Uterus (tissue), 4 donors: ENCODE results near the gene FAM114A2. TPM values are rescaled to one million over a fixed set of nuclear protein-coding genes. Genes with fewer than 3 reads are reported as not detected.

Experiments
- DNase-seq, 2 donors: peaks; one replicate each; pipeline ENCODE4 v3.0.0-alpha.2; 2019 to 2020
- H3K27ac ChIP-seq, 2 donors: fragments of 200-600 bp; sonication (generic); 1 replicate in 1 of 2; 2 replicates in 1 of 2; pipeline ENCODE4 v1.5.1; 2016 to 2018
- H3K27me3 ChIP-seq, 2 donors: fragments of 200-600 bp; sonication (generic); one replicate each; pipeline ENCODE4 v1.5.1; 2018 to 2019; ENCODE audit warnings: control low read depth in 1 of 2
- H3K36me3 ChIP-seq, 2 donors: fragments of 200-600 bp; sonication (generic); one replicate each; pipeline ENCODE4 v1.5.1; 2019; ENCODE audit warnings: control low read depth in 1 of 2
- H3K4me1 ChIP-seq, 2 donors: fragments of 200-600 bp; sonication (generic); one replicate each; pipeline ENCODE4 v1.5.1; 2018 to 2019; ENCODE audit warnings: control low read depth in 1 of 2
- H3K4me3 ChIP-seq, 2 donors: fragments of 200-600 bp; sonication (generic); 1 replicate in 1 of 2; 2 replicates in 1 of 2; pipeline ENCODE4 v1.5.1; 2018 to 2019; ENCODE audit warnings: mild to moderate bottlenecking in 1 of 2
- H3K9me3 ChIP-seq, 2 donors: fragments of 200-600 bp; sonication (generic); one replicate each; pipeline ENCODE4 v1.5.1; 2019; ENCODE audit warnings: control low read depth in 1 of 2
- POLR2A ChIP-seq, 2 donors: fragments of 450-650 bp; IDR thresholded peaks; one replicate each; pipeline ENCODE4 v1.6.1; 2016; ENCODE audit warnings: antibody characterized with exemption in 2 of 2, mild to moderate bottlenecking in 1 of 2, moderate library complexity in 1 of 2
- intact Hi-C: fragments of 100-400 bp; cut with DNase I; formaldehyde crosslinking; loops from one replicate; pipeline ENCODE4 v1.15.1; 2023; ENCODE audit warnings: low total_unique reads
- total RNA-seq, 4 donors: library from RNA; depleted of rRNA in 3 of 4; stranded (reverse); fragments of >200 nt in 3 of 4; gene quantifications; one replicate each; pipeline versions ENCODE4 v1.1.0 to v1.2.4, GENCODE V29; 2014 to 2023
- TF ChIP-seq, protein P1 (sequence below), 4 experiments: fragments of 200-600 bp in 2 of 4; fragments of 450-650 bp in 2 of 4; sonication (generic) in 2 of 4; IDR thresholded peaks; one replicate each; pipeline ENCODE4 v1.5.1; 2016 to 2019; ENCODE audit warnings: antibody characterized with exemption in 4 of 4, mild to moderate bottlenecking in 2 of 4, moderate library complexity in 1 of 4
- donor health status: DM: yes; HTN: yes; CAD: no.

Gene FAM114A2
- total RNA-seq, 4 donors from 2014 or later = 26.9 to 71.3 (median 43.9) TPM

DNA sequence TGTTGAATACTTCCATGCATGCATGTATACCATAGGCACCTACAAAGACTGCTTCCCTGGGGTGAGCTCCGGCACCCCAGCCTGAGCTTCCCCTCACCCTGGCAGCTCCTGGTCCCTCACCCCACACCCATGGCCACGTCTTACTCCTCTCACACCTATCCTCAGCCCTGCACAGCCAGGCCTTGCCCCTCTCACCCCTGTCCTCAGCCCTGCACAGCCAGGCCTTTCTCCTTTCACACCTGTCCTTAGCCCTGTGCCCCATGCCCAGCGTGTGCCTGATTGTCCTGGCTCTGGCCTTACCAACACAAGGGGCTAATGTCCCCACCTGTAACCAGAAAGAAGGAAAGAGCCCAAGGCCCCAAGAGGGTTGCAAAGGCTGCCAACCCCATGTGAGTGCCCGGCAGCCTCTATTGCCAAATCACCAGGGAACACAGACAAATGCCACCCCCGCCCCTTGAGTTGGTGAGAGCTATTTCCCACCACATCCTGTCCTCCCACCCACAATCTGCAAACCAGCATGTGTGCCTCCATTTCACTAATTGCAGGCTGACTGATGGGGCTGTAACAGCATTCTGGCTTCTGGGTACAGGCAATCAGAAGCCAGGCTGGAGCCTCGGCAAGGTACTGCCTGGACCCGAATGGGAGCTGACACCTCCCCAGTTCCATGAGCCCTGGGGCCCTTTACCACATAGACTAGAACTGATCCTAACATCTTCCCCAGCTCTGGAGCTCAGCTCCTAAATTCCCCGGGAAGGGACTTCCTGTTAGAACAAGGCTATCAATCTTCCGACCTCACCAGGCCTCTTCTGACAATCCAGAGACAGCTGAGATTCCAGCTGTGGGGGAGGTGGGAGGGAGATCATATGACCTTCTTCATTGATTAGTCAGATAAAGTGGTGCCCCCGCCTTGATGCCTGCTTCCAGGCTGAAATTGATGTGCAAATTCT is 78.2 kb downstream of the FAM114A2 start:
- Histone ChIP-seq H3K4me1 (no peaks in the 10 kb centered on the region), H3K27me3 (no peaks in the 10 kb centered on the region), H3K4me3 (no peak overlapping the region), H3K36me3 (no peaks in the 10 kb centered on the region), H3K9me3 (no peaks in the 10 kb centered on the region), H3K27ac (no peak overlapping the region)
- intact Hi-C loops = loop anchor here (10.0 kb wide), 1 partner anchor 1426 kb away; no protein-coding TSS in a partner anchor
- no peak for DNase-seq
- TF ChIP-seq, protein P1, sequence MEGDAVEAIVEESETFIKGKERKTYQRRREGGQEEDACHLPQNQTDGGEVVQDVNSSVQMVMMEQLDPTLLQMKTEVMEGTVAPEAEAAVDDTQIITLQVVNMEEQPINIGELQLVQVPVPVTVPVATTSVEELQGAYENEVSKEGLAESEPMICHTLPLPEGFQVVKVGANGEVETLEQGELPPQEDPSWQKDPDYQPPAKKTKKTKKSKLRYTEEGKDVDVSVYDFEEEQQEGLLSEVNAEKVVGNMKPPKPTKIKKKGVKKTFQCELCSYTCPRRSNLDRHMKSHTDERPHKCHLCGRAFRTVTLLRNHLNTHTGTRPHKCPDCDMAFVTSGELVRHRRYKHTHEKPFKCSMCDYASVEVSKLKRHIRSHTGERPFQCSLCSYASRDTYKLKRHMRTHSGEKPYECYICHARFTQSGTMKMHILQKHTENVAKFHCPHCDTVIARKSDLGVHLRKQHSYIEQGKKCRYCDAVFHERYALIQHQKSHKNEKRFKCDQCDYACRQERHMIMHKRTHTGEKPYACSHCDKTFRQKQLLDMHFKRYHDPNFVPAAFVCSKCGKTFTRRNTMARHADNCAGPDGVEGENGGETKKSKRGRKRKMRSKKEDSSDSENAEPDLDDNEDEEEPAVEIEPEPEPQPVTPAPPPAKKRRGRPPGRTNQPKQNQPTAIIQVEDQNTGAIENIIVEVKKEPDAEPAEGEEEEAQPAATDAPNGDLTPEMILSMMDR (IDR thresholded peaks at IDR 0.05) = no peak
- TF ChIP-seq POLR2A (IDR thresholded peaks at IDR 0.05) = no peak

DNA sequence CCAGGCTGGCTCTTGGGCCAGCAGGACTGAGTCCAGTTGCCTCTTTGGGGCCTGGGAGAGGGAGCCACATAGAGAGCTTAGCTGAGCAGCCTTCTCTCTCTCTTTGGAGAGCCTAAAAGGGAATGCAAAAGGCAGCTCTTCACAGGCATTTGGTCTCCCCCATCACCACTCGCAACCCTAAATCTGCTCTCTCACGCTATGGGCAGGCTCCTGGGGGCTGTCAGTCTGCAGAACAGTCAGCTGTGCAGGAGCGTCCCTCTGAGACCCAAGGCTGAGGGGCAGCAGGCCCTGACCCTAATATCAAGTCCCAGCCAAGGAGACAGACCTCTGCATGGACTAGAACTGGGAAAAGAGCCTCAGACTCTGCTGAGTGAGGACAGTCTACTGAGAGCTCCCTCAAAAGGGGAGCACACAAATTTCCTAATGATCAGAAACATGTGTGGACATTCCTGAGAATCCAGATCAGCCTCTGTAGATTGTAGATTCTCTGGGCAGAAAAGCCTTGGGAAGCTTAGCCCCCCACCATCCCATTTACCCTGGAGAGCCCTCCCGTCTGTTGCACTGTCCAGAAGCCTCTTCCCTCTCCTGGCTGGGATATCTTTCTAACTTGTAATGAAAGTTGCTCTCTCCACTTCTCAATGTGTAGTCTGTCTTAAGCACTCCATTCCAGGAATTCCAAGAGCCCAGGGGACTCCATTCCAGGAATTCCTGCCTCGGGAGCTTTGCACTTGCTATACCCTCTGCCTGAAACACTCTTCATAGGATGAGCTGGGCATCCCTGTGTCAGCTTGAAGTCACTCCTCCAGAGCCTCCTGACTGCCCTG is 79.4 kb downstream of the FAM114A2 start:
- intact Hi-C loops = no loop called here
- Histone ChIP-seq H3K27ac (no peak overlapping the region), H3K9me3 (no peaks in the 10 kb centered on the region), H3K27me3 (no peaks in the 10 kb centered on the region), H3K4me1 (no peaks in the 10 kb centered on the region), H3K36me3 (no peaks in the 10 kb centered on the region), H3K4me3 (no peak overlapping the region)
- DNase-seq = no peak
- TF ChIP-seq POLR2A (IDR thresholded peaks at IDR 0.05) = no peak

DNA sequence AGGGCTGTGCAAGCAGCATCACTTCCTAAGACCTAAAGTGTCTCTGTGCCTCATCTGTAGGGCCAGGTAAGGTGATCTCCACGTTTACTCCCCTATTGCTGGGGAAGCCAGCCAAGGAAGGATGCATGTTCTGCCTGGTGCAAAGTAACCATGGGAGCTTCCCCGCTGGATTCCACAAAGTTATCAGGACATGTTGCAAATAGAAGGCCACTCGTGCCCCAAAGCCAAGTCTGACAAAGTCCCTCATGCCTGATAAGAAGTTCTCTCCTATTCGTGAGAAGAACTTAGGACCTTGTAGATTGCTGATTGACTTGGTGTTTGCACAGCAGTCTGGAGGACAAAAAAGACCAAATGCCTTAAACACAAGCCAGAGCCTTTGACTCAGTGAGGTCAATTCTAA is 81.5 kb downstream of the FAM114A2 start:
- no peak for DNase-seq
- intact Hi-C loops = no loop called here
- TF ChIP-seq POLR2A (IDR thresholded peaks at IDR 0.05) = no peak
- TF ChIP-seq, protein P1 (IDR thresholded peaks at IDR 0.05) = no peak
- Histone ChIP-seq H3K9me3 (no peaks in the 10 kb centered on the region), H3K36me3 (no peaks in the 10 kb centered on the region), H3K4me1 (no peaks in the 10 kb centered on the region), H3K27ac (no peak overlapping the region), H3K4me3 (no peak overlapping the region), H3K27me3 (no peaks in the 10 kb centered on the region)

DNA sequence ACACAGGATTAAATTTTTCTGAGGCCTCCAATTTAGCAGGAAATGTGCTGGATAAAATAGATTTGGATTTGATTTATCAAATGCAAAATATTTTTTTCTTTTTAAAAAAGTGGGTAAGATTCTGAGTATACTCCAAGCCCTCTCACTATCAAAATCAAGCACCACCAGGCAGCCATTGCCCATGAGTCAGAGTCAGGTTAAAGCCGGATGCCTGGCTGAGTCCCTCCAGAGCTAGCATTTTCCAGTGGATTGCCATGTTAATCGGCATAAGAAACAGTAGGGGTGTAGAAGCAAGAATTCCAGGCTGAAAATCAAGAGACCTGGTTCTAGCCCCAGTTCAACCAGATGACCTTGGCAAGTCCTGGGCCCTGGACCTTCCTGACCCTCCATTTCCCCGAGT is 85.3 kb downstream of the FAM114A2 start:
- Histone ChIP-seq H3K4me1 (no peaks in the 10 kb centered on the region), H3K4me3 (no peak overlapping the region), H3K9me3 (no peaks in the 10 kb centered on the region), H3K27ac (no peak overlapping the region), H3K27me3 (no peaks in the 10 kb centered on the region), H3K36me3 (no peaks in the 10 kb centered on the region)
- DNase-seq = no peak
- TF ChIP-seq POLR2A (IDR thresholded peaks at IDR 0.05) = no peak
- TF ChIP-seq, protein P1 (IDR thresholded peaks at IDR 0.05) = no peak
- intact Hi-C loops = no loop called here

DNA sequence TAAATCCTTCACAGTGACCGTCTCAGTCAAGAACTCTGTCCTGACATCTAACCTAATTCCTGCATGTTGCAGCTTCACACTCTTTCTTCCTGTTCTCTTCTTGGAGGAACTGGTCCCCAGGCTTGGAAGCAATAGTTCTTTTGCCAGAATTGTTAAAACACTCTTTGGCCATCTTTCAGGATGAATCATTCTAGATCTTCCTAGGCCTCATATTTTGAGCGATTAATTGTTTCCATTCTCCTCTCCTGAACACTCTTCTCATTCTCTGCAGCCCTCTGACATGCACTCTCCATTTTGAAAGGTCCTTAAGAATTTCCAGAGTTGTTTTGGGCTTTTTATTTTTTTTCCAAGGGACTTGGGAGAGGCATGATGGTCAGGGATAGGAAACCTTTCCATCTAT is 85.8 kb downstream of the FAM114A2 start:
- TF ChIP-seq, protein P1 (IDR thresholded peaks at IDR 0.05) = no peak
- TF ChIP-seq POLR2A (IDR thresholded peaks at IDR 0.05) = no peak
- Histone ChIP-seq H3K4me3 (no peak overlapping the region), H3K27me3 (no peaks in the 10 kb centered on the region), H3K4me1 (no peaks in the 10 kb centered on the region), H3K27ac (no peak overlapping the region), H3K36me3 (no peaks in the 10 kb centered on the region), H3K9me3 (no peaks in the 10 kb centered on the region)
- no peak for DNase-seq
- intact Hi-C loops = no loop called here
